ENCODE data around the gene MAP7D1. TPM values are rescaled to one million over a fixed set of nuclear protein-coding genes. Genes with fewer than 3 reads are reported as not detected.
"Not testable (repeated sequence)": the region's sequence is repeated elsewhere in the genome, so short reads cannot be mapped to it uniquely, and the experiment has no call there.

The MAP7D1 gene
- polyA plus RNA-seq, 6 donors from 2014 or later = 2.6 to 12.5 (median 5.3) TPM

- DNase-seq (peak; percentile 74), ATAC-seq (ENCODE audit: low read depth in 2 of 2) (peak; percentile 99)
- Mint-ChIP-seq H3K4me3 (no peak overlapping the region), H3K27ac (peak overlapping the region; percentile 17 to 85 (median 62)), H3K27me3 (no peaks in the 10 kb centered on the region), H3K36me3 (no peaks in the 10 kb centered on the region), H3K4me1 (peaks cover 6 to 10% (median 7%) of the 10 kb centered on the region in 3 donors), H3K9me3 (no peaks in the 10 kb centered on the region)
Observed at GRCh38 chr1:36187800-36188593, 32.0 kb downstream of the MAP7D1 start.

DNA sequence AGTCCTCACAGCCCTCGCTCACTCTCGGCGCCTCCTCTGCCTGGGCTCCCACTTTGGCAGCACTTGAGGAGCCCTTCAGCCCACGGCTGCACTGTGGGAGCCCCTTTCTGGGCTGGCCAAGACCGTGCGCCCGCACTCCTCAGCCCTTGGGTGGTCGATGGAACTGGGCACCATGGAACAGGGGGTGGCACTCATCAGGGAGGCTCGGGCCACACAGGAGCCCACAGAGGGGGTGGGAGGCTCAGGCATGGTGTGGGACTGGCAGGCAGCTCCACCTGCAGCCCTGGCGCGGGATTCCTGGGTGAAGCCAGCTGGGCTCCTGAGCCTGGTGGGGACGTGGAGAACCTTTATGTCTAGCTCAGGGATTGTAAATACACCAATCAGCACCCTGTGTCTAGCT is 40.8 kb downstream of the MAP7D1 start:
- not testable (repeated sequence) for H3K4me3 Mint-ChIP-seq; H3K9me3 Mint-ChIP-seq; H3K36me3 Mint-ChIP-seq; H3K4me1 Mint-ChIP-seq; DNase-seq; ATAC-seq (ENCODE audit: low read depth in 2 of 2); H3K27ac Mint-ChIP-seq
- H3K27me3 Mint-ChIP-seq = peaks cover 0 to 10% (median 5%) of the 10 kb centered on the region in 3 donors

- Mint-ChIP-seq H3K4me3 (no peak overlapping the region), H3K27me3 (peaks cover 0 to 10% (median 5%) of the 10 kb centered on the region in 3 donors), H3K9me3 (no peaks in the 10 kb centered on the region), H3K36me3 (no peaks in the 10 kb centered on the region), H3K27ac (peak overlapping the region in 1 of 6 donors; percentile 26), H3K4me1 (peaks cover 4 to 6% (median 5%) of the 10 kb centered on the region in 3 donors)
- no peak for ATAC-seq (ENCODE audit: low read depth in 2 of 2)
- no peak for DNase-seq
Observed at GRCh38 chr1:36198641-36199040, 42.7 kb downstream of the MAP7D1 start.

GRCh38 chr1:36199934-36200741 is 44.2 kb downstream of the MAP7D1 start:
- Mint-ChIP-seq H3K27ac (peak overlapping the region in 1 of 6 donors; percentile 52), H3K27me3 (peaks cover 0 to 10% (median 5%) of the 10 kb centered on the region in 3 donors), H3K4me3 (no peak overlapping the region), H3K4me1 (peaks cover 4 to 6% (median 5%) of the 10 kb centered on the region in 3 donors), H3K9me3 (peaks cover 0 to 1% (median 0%) of the 10 kb centered on the region in 7 donors), H3K36me3 (no peaks in the 10 kb centered on the region)
- ATAC-seq (ENCODE audit: low read depth in 2 of 2) (no peak), DNase-seq (no peak)

DNA sequence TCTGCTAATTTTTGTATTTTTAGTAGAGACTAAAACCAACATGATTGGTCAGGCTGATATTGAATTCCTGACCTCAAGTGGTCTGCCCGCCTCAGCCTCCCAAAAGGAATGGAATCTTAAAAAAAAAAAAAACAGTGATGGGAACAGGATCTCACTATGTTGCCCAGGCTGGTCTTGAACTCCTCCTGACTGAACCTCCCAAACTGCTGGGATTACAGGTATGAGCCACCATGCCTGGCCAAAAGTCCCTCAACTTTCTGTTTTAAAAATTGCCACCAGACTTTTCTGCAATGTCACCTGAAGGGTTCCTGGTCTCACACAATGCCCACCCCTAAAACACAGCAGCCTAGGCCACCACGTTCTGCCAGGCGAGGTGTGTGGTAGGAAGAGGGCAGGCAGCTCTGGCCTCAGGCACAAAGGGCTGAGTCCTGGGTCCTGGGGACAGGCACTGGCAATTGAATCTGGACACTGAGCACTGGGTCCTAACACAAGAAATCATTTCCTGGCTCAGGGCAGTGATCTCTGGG is 47.1 kb downstream of the MAP7D1 start:
- peaks cover 0 to 7% (median 0%) of the 10 kb centered on the region in 3 donors for H3K4me1 Mint-ChIP-seq
- no peak for DNase-seq
- ATAC-seq (ENCODE audit: low read depth in 2 of 2) = no peak
- no peak overlapping the region for H3K4me3 Mint-ChIP-seq
- H3K27me3 Mint-ChIP-seq = peaks cover 0 to 10% (median 5%) of the 10 kb centered on the region in 3 donors
- H3K36me3 Mint-ChIP-seq = no peaks in the 10 kb centered on the region
- H3K9me3 Mint-ChIP-seq = peaks cover 0 to 1% (median 0%) of the 10 kb centered on the region in 7 donors
- H3K27ac Mint-ChIP-seq = peak overlapping the region in 1 of 6 donors; percentile 73

DNA sequence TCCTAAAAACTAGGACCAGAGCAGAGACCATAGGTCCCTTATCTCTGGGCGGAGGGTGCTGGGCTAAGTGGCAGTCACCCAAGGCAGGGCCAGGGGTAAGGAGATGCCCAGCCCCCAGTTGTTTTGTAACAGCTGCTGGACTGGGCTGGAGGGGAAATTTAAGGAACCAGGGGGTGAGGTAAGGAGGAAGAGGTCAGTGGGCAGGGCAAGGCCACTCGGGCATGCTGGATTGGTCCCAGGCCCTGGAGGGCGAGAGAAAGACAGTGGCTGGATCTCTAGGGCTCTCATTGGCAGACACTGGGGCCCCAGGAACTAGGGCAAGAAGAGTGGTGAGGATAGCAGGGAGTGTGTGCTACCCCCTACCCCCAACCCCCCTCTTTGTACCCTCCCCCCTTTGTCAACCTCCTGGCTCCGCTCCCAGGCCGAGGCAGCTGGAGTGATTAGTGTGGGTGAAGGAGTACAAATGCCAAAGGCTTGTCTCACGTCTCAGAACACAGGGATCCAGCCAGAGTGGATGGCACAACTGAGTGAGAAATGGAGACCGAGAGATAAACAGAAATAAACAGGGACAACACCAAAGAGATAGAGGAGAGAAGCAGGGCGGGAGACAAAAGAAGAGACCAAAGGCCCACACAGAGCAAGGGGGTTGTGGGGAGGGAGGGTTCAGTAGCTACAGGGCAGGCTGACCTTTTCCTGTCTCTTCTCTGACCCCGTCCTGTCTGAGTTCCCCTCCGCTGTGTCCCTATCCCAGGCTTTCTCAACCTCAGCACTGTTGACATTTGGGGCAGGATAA is 47.8 kb downstream of the MAP7D1 start:
- Mint-ChIP-seq H3K4me1 (peaks cover 0 to 7% (median 0%) of the 10 kb centered on the region in 3 donors), H3K27me3 (peaks cover 0 to 10% (median 5%) of the 10 kb centered on the region in 3 donors), H3K4me3 (no peak overlapping the region), H3K9me3 (peaks cover 0 to 1% (median 0%) of the 10 kb centered on the region in 7 donors), H3K27ac (peak overlapping the region in 1 of 6 donors; percentile 73), H3K36me3 (no peaks in the 10 kb centered on the region)
- ATAC-seq (ENCODE audit: low read depth in 2 of 2) (no peak), DNase-seq (no peak)

GRCh38 chr1:36204347-36204909 is 48.5 kb downstream of the MAP7D1 start:
- Mint-ChIP-seq H3K9me3 (peaks cover 0 to 1% (median 0%) of the 10 kb centered on the region in 7 donors), H3K27ac (no peak overlapping the region), H3K27me3 (peaks cover 0 to 10% (median 5%) of the 10 kb centered on the region in 3 donors), H3K4me3 (no peak overlapping the region), H3K36me3 (no peaks in the 10 kb centered on the region), H3K4me1 (peaks cover 0 to 7% (median 2%) of the 10 kb centered on the region in 3 donors)
- ATAC-seq (ENCODE audit: low read depth in 2 of 2) = no peak
- no peak for DNase-seq

- no peak for ATAC-seq (ENCODE audit: low read depth in 2 of 2)
- Mint-ChIP-seq H3K9me3 (peaks cover 0 to 1% (median 0%) of the 10 kb centered on the region in 7 donors), H3K27me3 (no peaks in the 10 kb centered on the region), H3K4me3 (no peak overlapping the region), H3K4me1 (peaks cover 0 to 7% (median 5%) of the 10 kb centered on the region in 3 donors), H3K36me3 (no peaks in the 10 kb centered on the region), H3K27ac (no peak overlapping the region)
- no peak for DNase-seq
Observed at GRCh38 chr1:36206323-36206858, 50.4 kb downstream of the MAP7D1 start.

GRCh38 chr1:36207339-36207738 is 51.4 kb downstream of the MAP7D1 start:
- Mint-ChIP-seq H3K27me3 (no peaks in the 10 kb centered on the region), H3K36me3 (no peaks in the 10 kb centered on the region), H3K27ac (peak overlapping the region in 2 of 6 donors; percentile 9 to 79), H3K4me3 (no peak overlapping the region), H3K4me1 (peaks cover 0 to 7% (median 6%) of the 10 kb centered on the region in 3 donors), H3K9me3 (peaks cover 0 to 1% (median 0%) of the 10 kb centered on the region in 7 donors)
- DNase-seq = no peak
- ATAC-seq (ENCODE audit: low read depth in 2 of 2) = no peak

DNA sequence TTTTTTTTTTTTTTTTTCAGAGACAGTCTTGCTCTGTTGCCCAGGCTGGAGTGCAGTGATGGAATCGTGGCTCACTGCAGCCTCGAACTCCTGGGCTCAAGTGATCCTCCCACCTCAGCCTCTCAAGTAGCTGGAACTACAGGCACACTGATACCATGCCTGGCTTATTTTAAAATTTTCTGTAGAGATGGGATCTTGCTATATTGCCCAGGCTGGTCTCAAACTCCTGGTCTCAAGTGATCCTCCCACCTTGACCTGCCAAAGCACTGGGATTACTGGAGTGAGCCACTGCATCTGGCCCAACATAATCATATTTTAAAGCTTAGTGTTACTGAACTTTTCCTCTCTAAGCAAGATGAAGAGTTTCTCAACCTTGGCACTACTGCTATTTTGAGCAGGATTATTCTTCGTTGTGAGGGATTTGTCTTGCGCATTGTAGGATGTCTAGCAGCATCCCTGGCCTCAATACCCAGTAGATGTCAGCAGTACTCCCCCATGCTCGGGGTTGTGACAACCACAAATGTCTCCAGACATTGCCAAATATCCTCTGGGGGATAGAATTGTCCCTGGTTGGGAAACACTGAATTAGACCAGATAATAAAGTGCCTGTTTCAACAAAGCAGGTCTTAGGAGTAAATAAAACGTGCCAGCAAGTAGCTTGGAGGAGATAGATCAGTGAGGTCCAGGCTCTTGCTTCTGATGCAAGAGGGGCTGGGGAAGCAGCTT is 53.2 kb downstream of the MAP7D1 start:
- DNase-seq = no peak
- no peaks in the 10 kb centered on the region for H3K36me3 Mint-ChIP-seq
- peak overlapping the region in 1 of 6 donors; percentile 63 for H3K27ac Mint-ChIP-seq
- no peaks in the 10 kb centered on the region for H3K27me3 Mint-ChIP-seq
- H3K9me3 Mint-ChIP-seq = peaks cover 0 to 1% (median 0%) of the 10 kb centered on the region in 7 donors
- ATAC-seq (ENCODE audit: low read depth in 2 of 2) = no peak
- H3K4me3 Mint-ChIP-seq = no peak overlapping the region
- H3K4me1 Mint-ChIP-seq = peaks cover 7 to 17% (median 15%) of the 10 kb centered on the region in 3 donors

GRCh38 chr1:36211307-36211706 is 55.3 kb downstream of the MAP7D1 start:
- ATAC-seq (ENCODE audit: low read depth in 2 of 2) (no peak), DNase-seq (no peak)
- peaks cover 0 to 1% (median 0%) of the 10 kb centered on the region in 7 donors for H3K9me3 Mint-ChIP-seq
- H3K27me3 Mint-ChIP-seq = no peaks in the 10 kb centered on the region
- H3K4me3 Mint-ChIP-seq = no peak overlapping the region
- peaks cover 7 to 17% (median 15%) of the 10 kb centered on the region in 3 donors for H3K4me1 Mint-ChIP-seq
- H3K36me3 Mint-ChIP-seq = no peaks in the 10 kb centered on the region
- H3K27ac Mint-ChIP-seq = no peak overlapping the region

DNA sequence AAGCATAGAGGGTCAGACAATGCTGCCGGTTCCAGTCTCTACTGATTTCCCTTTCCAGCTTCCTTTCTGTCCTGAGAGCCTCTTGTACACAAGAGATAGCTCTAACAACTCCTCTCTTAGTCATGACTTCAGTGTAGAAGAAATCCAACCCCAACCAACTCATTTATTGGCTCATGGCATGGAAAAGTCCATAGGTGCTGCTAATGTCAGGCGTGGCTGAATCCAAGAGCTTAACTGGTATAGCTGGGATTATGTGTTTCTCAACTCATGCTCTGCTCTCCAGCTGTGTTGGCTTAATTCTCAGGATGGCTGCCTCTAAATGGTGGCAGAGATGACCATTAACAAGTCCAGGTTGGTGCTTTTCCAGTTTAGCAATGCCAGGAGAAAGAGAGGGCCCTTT is 55.9 kb downstream of the MAP7D1 start:
- ATAC-seq (ENCODE audit: low read depth in 2 of 2) (no peak), DNase-seq (no peak)
- Mint-ChIP-seq H3K9me3 (no peaks in the 10 kb centered on the region), H3K27ac (no peak overlapping the region), H3K4me3 (no peak overlapping the region), H3K36me3 (no peaks in the 10 kb centered on the region), H3K27me3 (no peaks in the 10 kb centered on the region), H3K4me1 (peaks cover 7 to 15% (median 13%) of the 10 kb centered on the region in 3 donors)
